NCI-H446 treated with DMSO at 0.1 percent for 48 hours (cell line): ENCODE data around the gene SERPINB10.

Experiments used
- DNase-seq: peaks from one replicate; lab custom pipeline; 2025; lab: John Stamatoyannopoulos, UW

SERPINB10 gene

GRCh38 chr18:63907664-63908063 is at the start of gene SERPINB10:
SERPINB10 (plus strand) TSS chr18:63907958; CDS start chr18:63915511, 7,553 bp downstream.
- no peak for DNase-seq

GRCh38 chr18:63858456-63858855 is 49.3 kb upstream of the SERPINB10 start:
- DNase-seq = no peak

- DNase-seq = no peak
These were observed 47.8 kb upstream of the SERPINB10 start for GRCh38 chr18:63859781-63860475.

GRCh38 chr18:63860531-63860930 is 47.2 kb upstream of the SERPINB10 start:
- no peak for DNase-seq

GRCh38 chr18:63867368-63868125 is 40.2 kb upstream of the SERPINB10 start:
- DNase-seq = no peak

GRCh38 chr18:63868546-63868945 is 39.2 kb upstream of the SERPINB10 start:
- DNase-seq = no peak

- DNase-seq = no peak
These were observed 38.4 kb upstream of the SERPINB10 start for GRCh38 chr18:63869374-63869773.

- no peak for DNase-seq
These were observed 37.9 kb upstream of the SERPINB10 start for GRCh38 chr18:63869851-63870250.

GRCh38 chr18:63871836-63872235 is 35.9 kb upstream of the SERPINB10 start:
- DNase-seq = no peak

GRCh38 chr18:63872586-63872985 is 35.2 kb upstream of the SERPINB10 start:
- no peak for DNase-seq

- no peak for DNase-seq
These were observed 29.4 kb upstream of the SERPINB10 start for GRCh38 chr18:63878343-63878742.

GRCh38 chr18:63878925-63879324 is 28.8 kb upstream of the SERPINB10 start:
- no peak for DNase-seq

- DNase-seq = no peak
These were observed 28.0 kb upstream of the SERPINB10 start for GRCh38 chr18:63879709-63880108.

- DNase-seq = no peak
These were observed 25.9 kb upstream of the SERPINB10 start for GRCh38 chr18:63881851-63882250.

GRCh38 chr18:63882333-63883141 is 25.2 kb upstream of the SERPINB10 start:
- no peak for DNase-seq

- DNase-seq = no peak
These were observed 24.1 kb upstream of the SERPINB10 start for GRCh38 chr18:63883617-63884016.

- no peak for DNase-seq
These were observed 20.3 kb upstream of the SERPINB10 start, which contains the start of gene SERPINB2 for GRCh38 chr18:63887424-63887823. SERPINB2 (plus strand) TSS chr18:63887705; CDS start chr18:63891445, 3,740 bp downstream.

GRCh38 chr18:63888470-63889190 is 19.1 kb upstream of the SERPINB10 start:
- no peak for DNase-seq

- no peak for DNase-seq
These were observed 18.1 kb upstream of the SERPINB10 start for GRCh38 chr18:63889626-63890025.

GRCh38 chr18:63890237-63890949 is 17.4 kb upstream of the SERPINB10 start:
- no peak for DNase-seq

GRCh38 chr18:63890950-63891304 is 16.8 kb upstream of the SERPINB10 start:
- DNase-seq = peak; percentile 2
